HEK293T (cell line): ENCODE results near the gene ELL2.

ENCODE experiments used
- BHLHE40 ChIP-seq: fragments of 450-650 bp; IDR thresholded peaks from 2 replicates; pipeline ENCODE4 v1.6.1; 2016; ENCODE audit warnings: mild to moderate bottlenecking, moderate library complexity, borderline replicate concordance
- CTBP1 ChIP-seq: fragments of 450-650 bp; IDR thresholded peaks from 2 replicates; pipeline ENCODE4 v1.6.1; 2016; ENCODE audit warnings: borderline replicate concordance
- ELF4 ChIP-seq: fragments of 450-650 bp; IDR thresholded peaks from 2 replicates; pipeline ENCODE4 v1.6.1; 2017; ENCODE audit warnings: antibody characterized with exemption
- FOXA1 ChIP-seq: fragments of 450-650 bp; IDR thresholded peaks from 2 replicates; pipeline ENCODE4 v1.6.1; 2016; ENCODE audit warnings: mild to moderate bottlenecking
- FOXK2 ChIP-seq: fragments of 450-650 bp; IDR thresholded peaks from 2 replicates; pipeline ENCODE4 v1.6.1; 2016; ENCODE audit warnings: mild to moderate bottlenecking
- FOXM1 ChIP-seq: fragments of 450-650 bp; IDR thresholded peaks from 2 replicates; pipeline ENCODE4 v1.6.1; 2017; ENCODE audit warnings: mild to moderate bottlenecking, borderline replicate concordance
- HDGF ChIP-seq: fragments of 450-650 bp; IDR thresholded peaks from 2 replicates; pipeline ENCODE4 v1.6.1; 2017; ENCODE audit warnings: antibody characterized with exemption, borderline replicate concordance
- LEF1 ChIP-seq: fragments of 450-650 bp; IDR thresholded peaks from 2 replicates; pipeline ENCODE4 v1.6.1; 2017; ENCODE audit warnings: mild to moderate bottlenecking, borderline replicate concordance
- NFRKB ChIP-seq: fragments of 450-650 bp; IDR thresholded peaks from 2 replicates; pipeline ENCODE4 v1.6.1; 2016; ENCODE audit warnings: mild to moderate bottlenecking, moderate library complexity
- SP1 ChIP-seq: fragments of 450-650 bp; IDR thresholded peaks from 2 replicates; pipeline ENCODE4 v1.6.1; 2017
- ZNF384 ChIP-seq: fragments of 450-650 bp; IDR thresholded peaks from 2 replicates; pipeline ENCODE4 v1.6.1; 2016

- no peak for TF ChIP-seq ZNF384
- no peak for TF ChIP-seq HDGF
- no peak for TF ChIP-seq CTBP1
- TF ChIP-seq LEF1: no peak
- no peak for TF ChIP-seq FOXA1
- no peak for TF ChIP-seq NFRKB
- TF ChIP-seq ELF4: no peak
- no peak for TF ChIP-seq FOXM1
- TF ChIP-seq SP1: no peak
- no peak for TF ChIP-seq FOXK2
- no peak for TF ChIP-seq BHLHE40
These were observed 23.3 kb downstream of the ELL2 start for GRCh38 chr5:95938347-95938746.
